SK-N-SH (cell line): ENCODE results near the gene AFP. TPM values are rescaled to one million over a fixed set of nuclear protein-coding genes. Genes with fewer than 3 reads are reported as not detected.

Experiments used
- CTCF ChIA-PET: fragments of 300-600, 350-600 bp; formaldehyde crosslinking; extraction: SDS; loops from one replicate; lab custom pipeline; 2021; lab: Yijun Ruan, JAX
- POLR2A ChIA-PET: fragments of 350-600 bp; sonication (Branson Sonifier 250); formaldehyde crosslinking; extraction: SDS; loops from one replicate; lab custom pipeline; 2020; ENCODE audit warnings: antibody characterized with exemption, inconsistent platforms; lab: Yijun Ruan, JAX
- DNase-seq: peaks from one replicate; pipeline ENCODE4 v3.0.0; 2012
- H2AFZ ChIP-seq: fragments of 200-600 bp; sonication (generic); 2 replicates; pipeline ENCODE4 v1.8.1; 2016; ENCODE audit warnings: antibody characterized with exemption, mild to moderate bottlenecking, low read depth
- H3F3A ChIP-seq: fragments of 200-600 bp; sonication (generic); replicated peaks from 2 replicates; pipeline ENCODE3; 2016; ENCODE audit warnings: antibody characterized with exemption, mild to moderate bottlenecking; ENCODE audit not compliant: insufficient read depth
- H3K27ac ChIP-seq, 2 experiments: fragments of 200-500 bp in 1 of 2; fragments of 200-600 bp in 1 of 2; sonication (Bioruptor generic) in 1 of 2; sonication (generic), shearing (Covaris generic) in 1 of 2; 2 replicates each; pipeline versions ENCODE4 v1.5.1 to v1.6.1; 2014 to 2016; ENCODE audit warnings: low read depth in 2 of 2, inconsistent platforms in 1 of 2, low read length in 1 of 2, mild to moderate bottlenecking in 1 of 2, mixed read lengths in 1 of 2
- H3K27me3 ChIP-seq: fragments of 200-600 bp; sonication (generic), shearing (Covaris generic); 2 replicates; pipeline ENCODE4 v1.6.1; 2016; ENCODE audit warnings: mixed run types; ENCODE audit not compliant: insufficient read depth
- H3K36me3 ChIP-seq, 2 experiments: fragments of 200-500 bp in 1 of 2; fragments of 200-600 bp in 1 of 2; sonication (Bioruptor generic) in 1 of 2; sonication (generic) in 1 of 2; replicated peaks in 1 of 2; 2 replicates each; pipeline versions ENCODE3 to v1.5.1; 2014 to 2016; ENCODE audit warnings: low read length in 1 of 2, mild to moderate bottlenecking in 1 of 2; ENCODE audit not compliant: insufficient read depth in 2 of 2, control insufficient read depth in 1 of 2
- H3K4me1 ChIP-seq, 2 experiments: fragments of 200-500 bp in 1 of 2; fragments of 200-600 bp in 1 of 2; sonication (Bioruptor generic) in 1 of 2; sonication (generic), shearing (Covaris generic) in 1 of 2; 2 replicates each; pipeline versions ENCODE4 v1.5.1 to v1.6.1; 2014 to 2016; ENCODE audit warnings: low read depth in 1 of 2, low read length in 1 of 2, mixed run types in 1 of 2; ENCODE audit not compliant: insufficient read depth in 2 of 2, control insufficient read depth in 1 of 2
- H3K4me2 ChIP-seq: fragments of 200-600 bp; sonication (generic), shearing (Covaris generic); 2 replicates; pipeline ENCODE4 v1.6.1; 2017; ENCODE audit warnings: mixed run types
- H3K4me3 ChIP-seq, 2 experiments: fragments of 200-500 bp in 1 of 2; fragments of 200-600 bp in 1 of 2; sonication (Bioruptor generic) in 1 of 2; sonication (generic), shearing (Covaris generic) in 1 of 2; 2 replicates each; pipeline versions ENCODE4 v1.5.1 to v1.8.1; 2014 to 2016; ENCODE audit warnings: low read depth in 2 of 2, inconsistent platforms in 1 of 2, low read length in 1 of 2, mild to moderate bottlenecking in 1 of 2, mixed read lengths in 1 of 2, moderate library complexity in 1 of 2
- H3K79me2 ChIP-seq: fragments of 200-600 bp; sonication (generic); 2 replicates; pipeline ENCODE4 v1.8.1; 2017; ENCODE audit warnings: mild to moderate bottlenecking; ENCODE audit not compliant: insufficient read depth
- H3K9ac ChIP-seq: fragments of 200-600 bp; sonication (generic); 2 replicates; pipeline ENCODE4 v1.6.1; 2017; ENCODE audit warnings: mixed run types
- H3K9me2 ChIP-seq: fragments of 200-600 bp; sonication (generic); 2 replicates; pipeline ENCODE4 v1.6.1; 2017; ENCODE audit warnings: mixed run types
- H3K9me3 ChIP-seq: fragments of 200-600 bp; sonication (generic); 2 replicates; pipeline ENCODE4 v1.6.1; 2017; ENCODE audit warnings: mixed run types, mild to moderate bottlenecking, moderate library complexity
- H4K20me1 ChIP-seq: fragments of 200-600 bp; sonication (generic); 2 replicates; pipeline ENCODE4 v1.6.1; 2017; ENCODE audit warnings: mild to moderate bottlenecking, mixed run types; ENCODE audit not compliant: insufficient read depth
- CHD2 ChIP-seq: fragments of 150-350 bp; IDR thresholded peaks from 2 replicates; pipeline ENCODE4 v1.6.1; 2018; ENCODE audit warnings: low read length; ENCODE audit not compliant: partially characterized antibody
- ELF1 ChIP-seq: IDR thresholded peaks from 2 replicates; pipeline ENCODE4 v1.4.0; 2012
- EP300 ChIP-seq, 2 experiments: IDR thresholded peaks; 2 replicates each; pipeline versions ENCODE4 v1.4.0 to v1.6.1; 2012; ENCODE audit warnings: borderline replicate concordance in 1 of 2, low read depth in 1 of 2, low read length in 1 of 2
- EZH2phosphoT487 ChIP-seq: fragments of 200-600 bp; sonication (generic); IDR thresholded peaks from 2 replicates; pipeline ENCODE4 v1.6.1; 2017; ENCODE audit warnings: low read depth, mixed run types, mild to moderate bottlenecking, antibody characterized with exemption, moderate library complexity, borderline replicate concordance
- FOSL2 ChIP-seq: IDR thresholded peaks from 2 replicates; pipeline ENCODE4 v1.4.0; 2012; ENCODE audit warnings: low read depth, mild to moderate bottlenecking, moderate library complexity, borderline replicate concordance
- FOXJ3 ChIP-seq: sonication (generic); formaldehyde crosslinking; IDR thresholded peaks from 2 replicates; pipeline ENCODE4 v1.5.1; 2020; ENCODE audit warnings: mild to moderate bottlenecking, missing genetic modification reagents
- FOXM1 ChIP-seq: IDR thresholded peaks from 2 replicates; pipeline ENCODE4 v1.4.0; 2012; ENCODE audit warnings: low read depth, mild to moderate bottlenecking
- GABPA ChIP-seq: IDR thresholded peaks from 2 replicates; pipeline ENCODE4 v1.4.0; 2012; ENCODE audit warnings: low read depth, mild to moderate bottlenecking
- JUND ChIP-seq: IDR thresholded peaks from 2 replicates; pipeline ENCODE4 v1.4.0; 2012
- MAX ChIP-seq: IDR thresholded peaks from 2 replicates; pipeline ENCODE4 v1.4.0; 2012; ENCODE audit warnings: low read depth
- MEF2A ChIP-seq: IDR thresholded peaks from 2 replicates; pipeline ENCODE4 v1.4.0; 2012; ENCODE audit warnings: low read depth, borderline replicate concordance
- PBX3 ChIP-seq: IDR thresholded peaks from 2 replicates; pipeline ENCODE4; 2012
- POLR2AphosphoS5 ChIP-seq: IDR thresholded peaks from 2 replicates; pipeline ENCODE4 v1.6.1; 2012; ENCODE audit warnings: low read depth, low read length
- RAD21 ChIP-seq: IDR thresholded peaks from 2 replicates; pipeline ENCODE4 v1.6.1; 2012; ENCODE audit warnings: mild to moderate bottlenecking, low read length
- REST ChIP-seq: IDR thresholded peaks from 2 replicates; pipeline ENCODE4 v1.6.1; 2012; ENCODE audit warnings: mild to moderate bottlenecking, low read depth, low read length, moderate library complexity
- SMC3 ChIP-seq: IDR thresholded peaks from 2 replicates; pipeline ENCODE4 v1.6.1; 2012; ENCODE audit warnings: low read depth, low read length, improper control_type of control experiment
- TAF1 ChIP-seq: IDR thresholded peaks from 2 replicates; pipeline ENCODE4 v1.6.1; 2012; ENCODE audit warnings: low read depth, mild to moderate bottlenecking, low read length, moderate library complexity, borderline replicate concordance
- TCF12 ChIP-seq: IDR thresholded peaks from 2 replicates; pipeline ENCODE4 v1.4.0; 2012
- TEAD4 ChIP-seq: IDR thresholded peaks from 2 replicates; pipeline ENCODE4 v1.4.0; 2012; ENCODE audit warnings: mild to moderate bottlenecking, borderline replicate concordance; ENCODE audit not compliant: insufficient read depth
- WGBS: methylation state at CpG from one replicate; pipeline ENCODE4 v1.1.6; 2017; ENCODE audit warnings: low lambda C conversion rate; 5-methylcytosine and 5-hydroxymethylcytosine counted together
- polyA plus RNA-seq, 3 experiments: library from polyadenylated mRNA; depleted of rRNA; stranded (reverse); fragments of >200 nt; gene quantifications; 2 replicates each; pipeline ENCODE4 v1.2.3, GENCODE V29; 2012
- TF ChIP-seq, protein P1 (sequence below): fragments of 150-350 bp; IDR thresholded peaks from 2 replicates; pipeline ENCODE4 v1.6.1; 2017; ENCODE audit warnings: antibody characterized with exemption, low read length, low read depth, borderline replicate concordance
- TF ChIP-seq, protein P2 (sequence below): fragments of 150-350 bp; IDR thresholded peaks from 2 replicates; pipeline ENCODE4 v1.6.1; 2016; ENCODE audit warnings: mild to moderate bottlenecking, low read depth, low read length

Gene AFP
- polyA plus RNA-seq, 1 of the 3 experiments (the other 2 are of a cell fraction) = 0.28 TPM

GRCh38 chr4:73439445-73439844 is 3.4 kb downstream of the AFP start (continued):
- TF ChIP-seq EP300 (IDR thresholded peaks at IDR 0.05; ENCODE audit: borderline replicate concordance in 1 of 2, low read depth in 1 of 2, low read length in 1 of 2) (no peak), FOXM1 (no peak), TCF12 (no peak)

DNA sequence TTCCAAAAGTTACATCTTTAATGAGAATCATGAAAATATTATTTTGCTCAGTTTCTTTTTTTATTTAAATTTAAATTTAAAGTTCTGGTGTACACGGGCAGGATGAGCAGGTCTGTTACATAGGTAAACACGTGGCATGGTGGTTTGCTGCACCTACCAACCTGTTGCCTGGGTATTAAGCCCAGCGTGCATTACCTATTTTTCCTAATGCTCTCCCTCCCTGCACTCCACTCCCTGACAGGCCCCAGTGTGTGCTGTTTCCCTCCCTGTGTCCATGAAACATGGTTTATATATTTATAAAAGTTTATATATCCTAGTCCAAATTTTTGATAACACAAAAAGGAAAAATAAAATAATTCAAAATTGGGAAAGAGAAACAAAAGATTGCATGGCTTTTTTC is 4.0 kb downstream of the AFP start:
- no peaks in the 10 kb centered on the region for H3F3A ChIP-seq
- H3K9me2 ChIP-seq = no peaks in the 10 kb centered on the region
- H3K79me2 ChIP-seq = no peaks in the 10 kb centered on the region
- no peaks in the 10 kb centered on the region for H3K9me3 ChIP-seq
- TF ChIP-seq EP300 (IDR thresholded peaks at IDR 0.05; ENCODE audit: borderline replicate concordance in 1 of 2, low read depth in 1 of 2, low read length in 1 of 2) = no peak
- TF ChIP-seq FOXM1 = no peak
- TF ChIP-seq MAX = no peak
- TF ChIP-seq RAD21 = no peak
- no peak for TF ChIP-seq SMC3
- no peak for TF ChIP-seq FOXJ3 (CRISPR knock-in tag)
- TF ChIP-seq REST = no peak
- no peak for TF ChIP-seq ELF1
- no peak for TF ChIP-seq CHD2
- TF ChIP-seq JUND = no peak
- no peak for TF ChIP-seq TAF1
- H2AFZ ChIP-seq = no peak overlapping the region
- H3K4me2 ChIP-seq = no peak overlapping the region
- 19% methylated on average over 3 of the region's 3 CpGs for WGBS
- no peak overlapping the region for H3K9ac ChIP-seq
- H3K4me3 ChIP-seq = no peak overlapping the region
- POLR2A ChIA-PET = no interaction called here
- peaks cover 21% of the 10 kb centered on the region; the same call in 1 of the 2 replicates for H3K27me3 ChIP-seq
- H3K27ac ChIP-seq = no peak overlapping the region
- H3K4me1 ChIP-seq = no peaks in the 10 kb centered on the region
- H3K36me3 ChIP-seq = no peaks in the 10 kb centered on the region
- H4K20me1 ChIP-seq = no peaks in the 10 kb centered on the region
- CTCF ChIA-PET = no interaction called here
- DNase-seq = no peak

GRCh38 chr4:73440653-73441052 is 4.6 kb downstream of the AFP start:
- H4K20me1 ChIP-seq = no peaks in the 10 kb centered on the region
- no peaks in the 10 kb centered on the region for H3K79me2 ChIP-seq
- no peaks in the 10 kb centered on the region for H3K36me3 ChIP-seq
- peaks cover 25% of the 10 kb centered on the region; the same call in 1 of the 2 replicates for H3K27me3 ChIP-seq
- no peaks in the 10 kb centered on the region for H3F3A ChIP-seq
- H3K27ac ChIP-seq = no peak overlapping the region
- H2AFZ ChIP-seq = no peak overlapping the region
- H3K9me3 ChIP-seq = no peaks in the 10 kb centered on the region
- H3K9me2 ChIP-seq = no peaks in the 10 kb centered on the region
- no peak overlapping the region for H3K9ac ChIP-seq
- no peak for DNase-seq
- H3K4me3 ChIP-seq = no peak overlapping the region
- H3K4me2 ChIP-seq = no peak overlapping the region
- WGBS = 15% methylated on average over 3 of the region's 3 CpGs
- ChIA-PET POLR2A (no interaction called here), CTCF (no interaction called here)
- no peaks in the 10 kb centered on the region for H3K4me1 ChIP-seq
- TF ChIP-seq PBX3 (no peak), RAD21 (no peak), TEAD4 (no peak), FOSL2 (no peak), MEF2A (no peak), TCF12 (no peak), GABPA (no peak), EZH2phosphoT487 (no peak), EP300 (IDR thresholded peaks at IDR 0.05; ENCODE audit: borderline replicate concordance in 1 of 2, low read depth in 1 of 2, low read length in 1 of 2) (no peak), ELF1 (no peak), POLR2AphosphoS5 (no peak)
- TF ChIP-seq, protein P1, sequence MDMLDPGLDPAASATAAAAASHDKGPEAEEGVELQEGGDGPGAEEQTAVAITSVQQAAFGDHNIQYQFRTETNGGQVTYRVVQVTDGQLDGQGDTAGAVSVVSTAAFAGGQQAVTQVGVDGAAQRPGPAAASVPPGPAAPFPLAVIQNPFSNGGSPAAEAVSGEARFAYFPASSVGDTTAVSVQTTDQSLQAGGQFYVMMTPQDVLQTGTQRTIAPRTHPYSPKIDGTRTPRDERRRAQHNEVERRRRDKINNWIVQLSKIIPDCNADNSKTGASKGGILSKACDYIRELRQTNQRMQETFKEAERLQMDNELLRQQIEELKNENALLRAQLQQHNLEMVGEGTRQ = no peak
- TF ChIP-seq, protein P2, sequence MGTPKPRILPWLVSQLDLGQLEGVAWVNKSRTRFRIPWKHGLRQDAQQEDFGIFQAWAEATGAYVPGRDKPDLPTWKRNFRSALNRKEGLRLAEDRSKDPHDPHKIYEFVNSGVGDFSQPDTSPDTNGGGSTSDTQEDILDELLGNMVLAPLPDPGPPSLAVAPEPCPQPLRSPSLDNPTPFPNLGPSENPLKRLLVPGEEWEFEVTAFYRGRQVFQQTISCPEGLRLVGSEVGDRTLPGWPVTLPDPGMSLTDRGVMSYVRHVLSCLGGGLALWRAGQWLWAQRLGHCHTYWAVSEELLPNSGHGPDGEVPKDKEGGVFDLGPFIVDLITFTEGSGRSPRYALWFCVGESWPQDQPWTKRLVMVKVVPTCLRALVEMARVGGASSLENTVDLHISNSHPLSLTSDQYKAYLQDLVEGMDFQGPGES = no peak
